Endothelial cell of umbilical vein (primary cell): ENCODE measurements around the gene ABCC11.

Experiments used
- JUN ChIP-seq: IDR thresholded peaks from 2 replicates; pipeline ENCODE4 v1.6.1; 2011; ENCODE audit warnings: borderline replicate concordance, low read depth; ENCODE audit not compliant: insufficient read length, insufficient read depth
- POLR2A ChIP-seq: IDR thresholded peaks from 2 replicates; pipeline ENCODE4 v1.6.1; 2012; ENCODE audit warnings: low read depth, mild to moderate bottlenecking, control low read depth, low read length
- POLR2AphosphoS5 ChIP-seq: IDR thresholded peaks from 2 replicates; pipeline ENCODE4 v1.6.1; 2012; ENCODE audit warnings: low read depth, mild to moderate bottlenecking, control low read depth, low read length, moderate library complexity; ENCODE audit not compliant: insufficient read depth
- TF ChIP-seq, protein P1 (sequence below), 2 donors: IDR thresholded peaks; 1 replicate in 1 of 2; 2 replicates in 1 of 2; pipeline ENCODE4 v1.5.1; 2011; ENCODE audit warnings: low read length in 2 of 2, mild to moderate bottlenecking in 2 of 2, moderate library complexity in 2 of 2, control low read depth in 1 of 2, inconsistent platforms in 1 of 2, low read depth in 1 of 2; ENCODE audit not compliant: insufficient read depth in 1 of 2; ENCODE audit errors: extremely low read depth in 1 of 2

DNA sequence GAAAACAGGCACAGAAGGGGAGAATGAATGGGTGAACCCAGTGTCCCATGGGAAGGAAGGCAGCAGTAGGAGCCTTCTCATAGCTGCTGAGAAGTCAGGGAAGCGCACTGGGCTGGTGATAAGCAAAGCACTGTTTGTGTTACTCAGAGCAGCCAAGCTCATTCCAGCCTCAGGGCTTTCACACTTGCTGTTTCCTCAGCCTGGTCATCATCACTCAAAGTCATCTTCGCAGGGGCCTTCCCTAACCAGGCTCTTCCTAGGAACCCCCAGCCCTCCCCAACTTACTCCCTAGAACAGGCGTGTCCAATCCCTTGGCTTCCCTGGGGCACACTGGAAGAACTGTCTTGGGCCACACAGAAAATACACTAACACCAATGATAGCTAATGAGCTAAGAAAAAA is 35.3 kb downstream of the ABCC11 start:
- TF ChIP-seq, protein P1, sequence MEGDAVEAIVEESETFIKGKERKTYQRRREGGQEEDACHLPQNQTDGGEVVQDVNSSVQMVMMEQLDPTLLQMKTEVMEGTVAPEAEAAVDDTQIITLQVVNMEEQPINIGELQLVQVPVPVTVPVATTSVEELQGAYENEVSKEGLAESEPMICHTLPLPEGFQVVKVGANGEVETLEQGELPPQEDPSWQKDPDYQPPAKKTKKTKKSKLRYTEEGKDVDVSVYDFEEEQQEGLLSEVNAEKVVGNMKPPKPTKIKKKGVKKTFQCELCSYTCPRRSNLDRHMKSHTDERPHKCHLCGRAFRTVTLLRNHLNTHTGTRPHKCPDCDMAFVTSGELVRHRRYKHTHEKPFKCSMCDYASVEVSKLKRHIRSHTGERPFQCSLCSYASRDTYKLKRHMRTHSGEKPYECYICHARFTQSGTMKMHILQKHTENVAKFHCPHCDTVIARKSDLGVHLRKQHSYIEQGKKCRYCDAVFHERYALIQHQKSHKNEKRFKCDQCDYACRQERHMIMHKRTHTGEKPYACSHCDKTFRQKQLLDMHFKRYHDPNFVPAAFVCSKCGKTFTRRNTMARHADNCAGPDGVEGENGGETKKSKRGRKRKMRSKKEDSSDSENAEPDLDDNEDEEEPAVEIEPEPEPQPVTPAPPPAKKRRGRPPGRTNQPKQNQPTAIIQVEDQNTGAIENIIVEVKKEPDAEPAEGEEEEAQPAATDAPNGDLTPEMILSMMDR (IDR thresholded peaks at IDR 0.05; ENCODE audit: extremely low read depth in 1 of 2, insufficient read depth in 1 of 2, low read depth in 1 of 2, low read length in 2 of 2), result no peak
- TF ChIP-seq POLR2A, result no peak
- TF ChIP-seq JUN, result no peak
- no peak for TF ChIP-seq POLR2AphosphoS5
